ENCODE measurements around the gene PGA3.
"Not testable (repeated sequence)": the region's sequence is repeated elsewhere in the genome, so short reads cannot be mapped to it uniquely, and the experiment has no call there.

PGA3 gene

GRCh38 chr11:61210629-61211028 lies 7.3 kb downstream of the PGA3 start:
- not testable (repeated sequence) for DNase-seq (ENCODE audit: low read depth)

GRCh38 chr11:61211327-61211952 lies 8.1 kb downstream of the PGA3 start:
- not testable (repeated sequence) for DNase-seq (ENCODE audit: low read depth)

- not testable (repeated sequence) for DNase-seq (ENCODE audit: low read depth)
Measured at GRCh38 chr11:61212202-61212601, 8.9 kb downstream of the PGA3 start.

DNA sequence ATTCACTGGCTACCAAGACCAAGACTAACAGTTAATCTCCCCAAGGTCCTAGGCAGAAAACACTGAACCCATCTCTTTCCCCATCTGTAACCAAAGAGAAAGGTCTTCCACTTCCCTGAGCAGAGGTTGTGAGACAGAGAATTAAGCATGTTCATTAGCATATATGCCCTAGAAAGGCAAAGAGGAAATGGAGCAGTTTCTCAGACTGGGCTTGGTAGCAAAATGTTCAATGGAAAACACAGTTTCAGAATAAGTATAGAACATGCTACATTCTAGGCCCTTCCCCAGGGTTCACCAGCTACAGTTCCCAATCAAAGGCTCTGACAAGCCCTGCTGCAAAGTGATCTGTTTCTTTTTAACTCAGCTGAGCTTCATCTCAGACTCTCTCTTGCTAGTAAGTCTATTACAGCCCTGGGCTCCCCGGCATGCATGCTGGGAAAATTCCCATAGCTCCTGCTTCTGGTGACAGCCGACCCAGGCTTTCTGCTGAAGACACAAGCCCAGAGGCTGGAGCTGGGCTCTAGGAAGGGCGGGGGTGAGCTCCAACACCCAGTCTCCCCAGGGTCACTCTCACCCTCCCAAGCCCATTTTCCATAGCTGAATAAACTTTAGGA lies 10.5 kb downstream of the PGA3 start:
- not testable (repeated sequence) for DNase-seq (ENCODE audit: low read depth)

DNA sequence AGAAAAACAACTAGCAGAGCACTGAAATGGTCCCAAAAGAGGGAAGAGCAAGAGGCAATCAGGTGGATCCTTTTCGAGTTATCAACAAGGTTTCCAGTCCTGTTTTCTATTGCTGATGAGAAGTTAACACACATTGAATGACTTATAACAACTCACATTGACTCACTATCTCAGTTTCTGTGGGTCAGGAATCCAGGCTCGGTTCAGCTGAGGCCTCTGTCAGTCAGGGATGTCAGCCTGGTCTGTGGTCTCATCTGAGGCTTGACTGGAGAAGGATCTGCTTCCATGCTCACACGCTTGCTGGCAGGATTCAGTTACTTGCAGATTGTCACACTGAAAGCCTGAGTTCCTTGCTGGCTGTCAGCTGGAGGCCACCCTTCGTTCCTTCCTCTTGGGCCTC lies 15.0 kb downstream of the PGA3 start:
- not testable (repeated sequence) for DNase-seq (ENCODE audit: low read depth)

DNA sequence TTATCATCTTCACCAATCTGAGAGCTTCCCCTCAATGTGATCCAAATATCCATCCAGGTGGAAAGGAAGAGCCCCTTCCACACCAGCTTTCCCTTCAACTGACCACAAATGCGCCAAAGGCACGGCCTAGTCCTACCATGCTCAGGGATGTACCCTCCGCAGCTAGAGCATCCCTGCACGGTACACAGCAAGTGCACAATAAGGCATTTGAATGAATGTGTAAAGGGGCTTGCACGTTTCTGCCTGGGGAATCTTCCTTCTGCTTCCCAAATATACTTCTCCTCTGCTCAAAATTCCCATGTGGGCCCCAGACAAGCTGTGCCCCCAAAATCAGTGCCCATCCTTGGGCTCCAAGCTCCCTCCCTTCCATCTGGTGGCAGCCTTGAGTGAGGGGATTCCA lies 15.7 kb downstream of the PGA3 start:
- not testable (repeated sequence) for DNase-seq (ENCODE audit: low read depth)

- not testable (repeated sequence) for DNase-seq (ENCODE audit: low read depth)
Measured at GRCh38 chr11:61222047-61222446, 18.7 kb downstream of the PGA3 start, which contains the start of gene PGA4. PGA4 (plus strand) TSS chr11:61222347; CDS start chr11:61222401, 54 bp downstream.

DNA sequence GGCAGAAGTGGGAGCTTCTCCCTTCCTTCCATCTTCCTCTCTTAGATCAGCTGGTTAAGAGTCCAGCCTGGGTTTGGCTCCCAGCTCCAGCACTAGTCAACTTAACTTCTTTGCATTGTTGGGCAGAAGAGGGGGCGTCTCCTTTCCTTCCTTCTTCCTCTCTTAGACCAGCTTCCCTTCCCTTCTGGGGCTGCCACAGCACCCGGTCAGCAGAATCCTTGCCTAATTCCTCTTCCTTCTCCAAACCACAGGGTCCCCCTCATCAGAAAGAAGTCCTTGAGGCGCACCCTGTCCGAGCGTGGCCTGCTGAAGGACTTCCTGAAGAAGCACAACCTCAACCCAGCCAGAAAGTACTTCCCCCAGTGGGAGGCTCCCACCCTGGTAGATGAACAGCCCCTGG lies 19.4 kb downstream of the PGA3 start:
- DNase-seq (ENCODE audit: low read depth): not testable (repeated sequence)

- not testable (repeated sequence) for DNase-seq (ENCODE audit: low read depth)
Measured at GRCh38 chr11:61226457-61227137, 23.3 kb downstream of the PGA3 start.

DNA sequence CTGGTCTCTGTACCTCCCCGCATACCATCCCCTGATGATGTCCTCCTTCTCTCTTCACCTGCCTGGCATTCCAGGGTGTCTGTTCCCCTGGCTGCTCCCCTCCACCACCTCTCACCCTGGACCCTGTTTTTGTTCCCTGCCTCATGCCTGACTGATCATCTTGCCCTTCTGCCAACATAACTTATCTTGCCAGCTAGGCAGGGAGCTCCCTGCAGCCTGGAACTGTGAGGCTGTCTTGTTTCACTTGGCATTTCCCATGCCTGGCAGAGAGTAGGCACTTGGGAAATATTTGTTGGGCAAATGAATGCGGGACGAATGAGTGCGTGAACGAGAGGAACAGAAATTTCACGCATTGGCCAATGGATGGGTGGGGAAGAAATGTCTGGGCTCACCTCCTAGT lies 26.1 kb downstream of the PGA3 start:
- DNase-seq (ENCODE audit: low read depth): not testable (repeated sequence)

DNA sequence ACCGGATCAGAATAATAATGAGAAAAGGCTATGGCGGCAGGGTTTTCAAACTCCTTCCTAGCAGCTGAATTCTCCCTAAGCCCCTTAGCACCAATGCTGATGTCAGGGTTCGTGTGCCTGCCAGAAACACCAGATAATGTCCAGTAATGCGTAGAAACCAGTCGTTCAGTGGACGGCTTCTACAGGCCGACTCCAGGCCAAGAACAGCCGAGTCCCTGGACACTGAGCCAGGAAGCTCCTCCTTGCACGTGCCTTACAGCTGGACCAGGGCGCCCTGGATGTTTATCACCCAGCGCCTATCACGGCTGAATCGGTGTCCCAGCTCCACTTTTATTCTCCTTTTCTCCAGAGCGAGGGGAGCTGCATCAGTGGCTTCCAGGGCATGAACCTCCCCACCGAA lies 27.7 kb downstream of the PGA3 start:
- not testable (repeated sequence) for DNase-seq (ENCODE audit: low read depth)

- not testable (repeated sequence) for DNase-seq (ENCODE audit: low read depth)
Measured at GRCh38 chr11:61231585-61231984, 28.3 kb downstream of the PGA3 start.

GRCh38 chr11:61232548-61233145 lies 29.3 kb downstream of the PGA3 start:
- DNase-seq (ENCODE audit: low read depth): not testable (repeated sequence)

- DNase-seq (ENCODE audit: low read depth): not testable (repeated sequence)
Measured at GRCh38 chr11:61237130-61237529, 33.8 kb downstream of the PGA3 start.

- not testable (repeated sequence) for DNase-seq (ENCODE audit: low read depth)
Measured at GRCh38 chr11:61240288-61240687, 37.0 kb downstream of the PGA3 start.

- not testable (repeated sequence) for DNase-seq (ENCODE audit: low read depth)
Measured at GRCh38 chr11:61240875-61241274, 37.6 kb downstream of the PGA3 start, which contains the start of gene PGA5. PGA5 (plus strand) TSS chr11:61241175; CDS start chr11:61241227, 52 bp downstream.

DNA sequence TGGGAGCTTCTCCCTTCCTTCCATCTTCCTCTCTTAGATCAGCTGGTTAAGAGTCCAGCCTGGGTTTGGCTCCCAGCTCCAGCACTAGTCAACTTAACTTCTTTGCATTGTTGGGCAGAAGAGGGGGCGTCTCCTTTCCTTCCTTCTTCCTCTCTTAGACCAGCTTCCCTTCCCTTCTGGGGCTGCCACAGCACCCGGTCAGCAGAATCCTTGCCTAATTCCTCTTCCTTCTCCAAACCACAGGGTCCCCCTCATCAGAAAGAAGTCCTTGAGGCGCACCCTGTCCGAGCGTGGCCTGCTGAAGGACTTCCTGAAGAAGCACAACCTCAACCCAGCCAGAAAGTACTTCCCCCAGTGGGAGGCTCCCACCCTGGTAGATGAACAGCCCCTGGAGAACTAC lies 38.2 kb downstream of the PGA3 start:
- not testable (repeated sequence) for DNase-seq (ENCODE audit: low read depth)

DNA sequence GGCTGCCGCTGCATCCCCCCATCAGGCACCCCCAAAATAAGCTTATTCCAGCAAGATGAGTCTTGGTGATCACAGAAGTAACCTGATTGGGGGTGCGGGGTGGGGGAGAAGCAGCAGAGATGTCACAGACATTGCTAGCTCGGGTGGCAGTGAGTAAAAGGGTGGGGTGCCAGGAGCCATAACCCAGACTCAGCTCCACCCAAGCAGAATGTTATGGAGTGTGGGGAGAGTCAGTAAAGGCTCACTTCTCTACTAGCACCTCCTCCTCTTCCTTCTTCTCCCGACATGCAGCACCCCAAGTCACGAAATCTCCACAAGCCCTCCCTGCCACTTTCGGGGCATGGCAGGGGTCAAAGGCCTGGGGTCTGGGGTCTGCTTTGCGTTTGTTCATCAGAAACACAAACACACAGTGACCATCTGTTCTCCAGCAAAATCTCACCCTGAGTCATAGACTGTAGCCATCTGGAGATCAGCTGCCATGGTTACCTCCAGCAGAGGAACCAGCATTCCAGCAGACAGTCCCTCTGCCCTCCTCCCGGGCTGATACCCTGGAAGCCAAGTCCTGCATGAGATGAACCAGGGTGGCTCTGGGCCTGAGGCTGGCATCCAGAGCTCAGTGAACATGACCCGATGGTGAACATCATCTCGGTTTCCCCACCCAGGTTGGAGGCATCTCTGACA lies 42.1 kb downstream of the PGA3 start:
- not testable (repeated sequence) for DNase-seq (ENCODE audit: low read depth)

- DNase-seq (ENCODE audit: low read depth): not testable (repeated sequence)
Measured at GRCh38 chr11:61248071-61248470, 44.8 kb downstream of the PGA3 start.

GRCh38 chr11:61249201-61249600 lies 45.9 kb downstream of the PGA3 start:
- not testable (repeated sequence) for DNase-seq (ENCODE audit: low read depth)

DNA sequence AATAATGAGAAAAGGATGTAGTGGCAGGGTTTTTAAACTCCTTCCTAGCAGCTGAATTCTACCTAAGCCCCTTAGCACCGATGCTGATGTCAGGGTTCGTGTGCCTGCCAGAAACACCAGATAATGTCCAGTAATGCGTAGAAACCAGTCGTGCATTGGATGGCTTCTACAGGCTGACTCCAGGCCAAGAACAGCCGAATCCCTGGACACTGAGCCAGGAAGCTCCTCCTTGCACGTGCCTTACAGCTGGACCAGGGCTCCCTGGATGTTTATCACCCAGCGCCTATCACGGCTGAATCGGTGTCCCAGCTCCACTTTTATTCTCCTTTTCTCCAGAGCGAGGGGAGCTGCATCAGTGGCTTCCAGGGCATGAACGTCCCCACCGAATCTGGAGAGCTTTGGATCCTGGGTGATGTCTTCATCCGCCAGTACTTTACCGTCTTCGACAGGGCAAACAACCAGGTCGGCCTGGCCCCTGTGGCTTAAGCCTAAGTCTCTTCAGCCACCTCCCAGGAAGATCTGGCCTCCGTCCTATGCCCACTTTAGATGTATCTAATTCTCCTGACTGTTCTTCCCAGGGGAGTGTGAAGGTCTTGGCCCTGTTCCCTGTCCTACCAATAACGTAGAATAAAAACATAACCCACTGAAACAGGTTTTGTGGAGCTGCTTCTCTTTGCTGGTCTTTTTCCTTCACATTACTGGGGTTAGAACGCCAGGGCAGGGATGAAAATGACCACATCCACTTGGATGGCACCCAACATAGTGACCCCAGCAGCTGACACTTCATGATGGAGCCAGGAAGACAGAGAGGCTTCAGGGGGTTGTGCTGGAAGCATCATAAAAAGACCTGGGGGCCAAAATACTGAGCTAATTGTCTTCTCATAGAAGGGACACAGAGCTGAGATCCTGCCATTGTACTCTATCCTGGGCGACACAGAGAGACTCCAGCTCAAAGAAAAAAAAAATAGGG lies 47.8 kb downstream of the PGA3 start:
- DNase-seq (ENCODE audit: low read depth): not testable (repeated sequence)
